HepG2 (cell line): ENCODE results near the gene SLC50A1. TPM values are rescaled to one million over a fixed set of nuclear protein-coding genes. Genes with fewer than 3 reads are reported as not detected.
A peak's percentile ranks its signal among the peaks of the same experiment; 100 is the strongest.

Source experiments
- ARNTL ChIP-seq: sonication (generic); formaldehyde crosslinking; IDR thresholded peaks from 2 replicates; pipeline ENCODE4 v1.4.0; 2020; ENCODE audit warnings: mild to moderate bottlenecking, missing genetic modification reagents
- FOXP1 ChIP-seq, 2 experiments: fragments of 450-650 bp in 1 of 2; IDR thresholded peaks; 2 replicates each; pipeline ENCODE4 v1.6.1; 2017 to 2018; ENCODE audit warnings: antibody characterized with exemption in 1 of 2
- GPN1 ChIP-seq: sonication (generic); formaldehyde crosslinking; IDR thresholded peaks from 2 replicates; pipeline ENCODE4 v1.5.1; 2020; ENCODE audit warnings: missing genetic modification reagents, borderline replicate concordance
- HHEX ChIP-seq: IDR thresholded peaks from 2 replicates; pipeline ENCODE4 v1.6.1; 2016; ENCODE audit warnings: control low read depth
- JUNB ChIP-seq: sonication (generic); formaldehyde crosslinking; IDR thresholded peaks from 2 replicates; pipeline ENCODE4 v1.8.0; 2022; ENCODE audit warnings: missing genetic modification reagents, mild to moderate bottlenecking, borderline replicate concordance
- MEIS1 ChIP-seq: sonication (generic); formaldehyde crosslinking; IDR thresholded peaks from 2 replicates; pipeline ENCODE4 v1.9.0; 2021; ENCODE audit warnings: mild to moderate bottlenecking, missing genetic modification reagents, moderate library complexity, borderline replicate concordance
- POLR2AphosphoS5 ChIP-seq: IDR thresholded peaks from 2 replicates; pipeline ENCODE4 v1.6.1; 2012; ENCODE audit warnings: low read depth, low read length
- PRPF4 ChIP-seq: fragments of 200-400 bp; formaldehyde crosslinking; IDR thresholded peaks from 2 replicates; pipeline ENCODE4 v1.6.1; 2016; ENCODE audit warnings: low read length, low read depth; ENCODE audit not compliant: poor library complexity, severe bottlenecking
- SUZ12 ChIP-seq: fragments of 150-350 bp; IDR thresholded peaks from 2 replicates; pipeline ENCODE4 v1.6.1; 2014; ENCODE audit warnings: low read depth, low read length
- TARDBP ChIP-seq: sonication (generic); formaldehyde crosslinking; IDR thresholded peaks from 2 replicates; pipeline ENCODE4 v1.8.0; 2022; ENCODE audit warnings: mild to moderate bottlenecking, missing genetic modification reagents
- TP53 ChIP-seq: sonication (generic); formaldehyde crosslinking; conservative IDR thresholded peaks from 2 replicates; pipeline ENCODE4 v1.4.0; 2020; ENCODE audit warnings: missing genetic modification reagents
- ZBTB38 ChIP-seq: sonication (generic); formaldehyde crosslinking; IDR thresholded peaks from 2 replicates; pipeline ENCODE4 v1.5.1; 2020; ENCODE audit warnings: mild to moderate bottlenecking, missing genetic modification reagents
- ZNF274 ChIP-seq: sonication (generic); formaldehyde crosslinking; IDR thresholded peaks from 2 replicates; pipeline ENCODE4 v1.5.1; 2020; ENCODE audit warnings: mild to moderate bottlenecking, missing genetic modification reagents
- ZNF432 ChIP-seq: sonication (generic); formaldehyde crosslinking; IDR thresholded peaks from 2 replicates; pipeline ENCODE4 v1.5.0; 2020; ENCODE audit warnings: missing genetic modification reagents, mild to moderate bottlenecking, borderline replicate concordance
- ZNF496 ChIP-seq: sonication (generic); formaldehyde crosslinking; IDR thresholded peaks from 2 replicates; pipeline ENCODE4 v1.8.1; 2023; ENCODE audit warnings: mild to moderate bottlenecking, moderate library complexity, missing genetic modification reagents; ENCODE audit not compliant: insufficient replicate concordance
- ZNF766 ChIP-seq: sonication (generic); formaldehyde crosslinking; IDR thresholded peaks from 2 replicates; pipeline ENCODE4 v1.5.0; 2020; ENCODE audit warnings: missing genetic modification reagents, borderline replicate concordance
- ZSCAN29 ChIP-seq: sonication (generic); formaldehyde crosslinking; conservative IDR thresholded peaks from 2 replicates; pipeline ENCODE4 v1.4.0; 2020; ENCODE audit warnings: mild to moderate bottlenecking, missing genetic modification reagents
- polyA plus RNA-seq, 8 experiments: library from polyadenylated mRNA; depleted of rRNA in 3 of 8; stranded (reverse) in 7 of 8; unstranded in 1 of 8; fragments of >200 nt; fragmentation: Illumina TruSeq in 4 of 8; extraction: Trizol in 4 of 8; gene quantifications; 2 replicates each; pipeline versions ENCODE4 v1.2.1 to v1.2.3, GENCODE V29; 2011 to 2016; ENCODE audit warnings: low read depth in 4 of 8, missing spikeins in 1 of 8, mixed read lengths in 1 of 8; ENCODE audit not compliant: insufficient read depth in 1 of 8
- total RNA-seq, 5 experiments: library from RNA; depleted of rRNA; stranded (reverse); fragments of >200 nt; fragmentation: Illumina TruSeq; extraction: Trizol; gene quantifications; 2 replicates each; pipeline ENCODE4 v1.2.3, GENCODE V29; 2016; ENCODE audit warnings: low read depth in 1 of 5
- TF ChIP-seq, protein P1 (sequence below): sonication (generic); formaldehyde crosslinking; IDR thresholded peaks from 2 replicates; pipeline ENCODE4 v1.5.0; 2020; ENCODE audit warnings: missing genetic modification reagents
- TF ChIP-seq, protein P2 (sequence below): sonication (generic); formaldehyde crosslinking; IDR thresholded peaks from 2 replicates; pipeline ENCODE4 v1.5.1; 2020; ENCODE audit warnings: missing genetic modification reagents, mild to moderate bottlenecking, borderline replicate concordance
- TF ChIP-seq, protein P3 (sequence below): IDR thresholded peaks from 2 replicates; pipeline ENCODE4 v1.6.1; 2018; ENCODE audit warnings: missing genetic modification reagents, mild to moderate bottlenecking, missing compliant biosample characterization
- TF ChIP-seq, protein P4 (sequence below): sonication (generic); formaldehyde crosslinking; IDR thresholded peaks from 2 replicates; pipeline ENCODE4 v1.4.0; 2020; ENCODE audit warnings: mild to moderate bottlenecking, missing genetic modification reagents
- TF ChIP-seq, protein P5 (sequence below): sonication (generic); formaldehyde crosslinking; IDR thresholded peaks from 2 replicates; pipeline ENCODE4 v1.5.1; 2020; ENCODE audit warnings: mild to moderate bottlenecking, missing genetic modification reagents, borderline replicate concordance

Gene SLC50A1
- total and polyA plus RNA-seq, 2 of the 13 experiments (the other 11 are each of a cell fraction or from before 2014, with no cell fraction given), result 22.5 to 46.8 TPM

DNA sequence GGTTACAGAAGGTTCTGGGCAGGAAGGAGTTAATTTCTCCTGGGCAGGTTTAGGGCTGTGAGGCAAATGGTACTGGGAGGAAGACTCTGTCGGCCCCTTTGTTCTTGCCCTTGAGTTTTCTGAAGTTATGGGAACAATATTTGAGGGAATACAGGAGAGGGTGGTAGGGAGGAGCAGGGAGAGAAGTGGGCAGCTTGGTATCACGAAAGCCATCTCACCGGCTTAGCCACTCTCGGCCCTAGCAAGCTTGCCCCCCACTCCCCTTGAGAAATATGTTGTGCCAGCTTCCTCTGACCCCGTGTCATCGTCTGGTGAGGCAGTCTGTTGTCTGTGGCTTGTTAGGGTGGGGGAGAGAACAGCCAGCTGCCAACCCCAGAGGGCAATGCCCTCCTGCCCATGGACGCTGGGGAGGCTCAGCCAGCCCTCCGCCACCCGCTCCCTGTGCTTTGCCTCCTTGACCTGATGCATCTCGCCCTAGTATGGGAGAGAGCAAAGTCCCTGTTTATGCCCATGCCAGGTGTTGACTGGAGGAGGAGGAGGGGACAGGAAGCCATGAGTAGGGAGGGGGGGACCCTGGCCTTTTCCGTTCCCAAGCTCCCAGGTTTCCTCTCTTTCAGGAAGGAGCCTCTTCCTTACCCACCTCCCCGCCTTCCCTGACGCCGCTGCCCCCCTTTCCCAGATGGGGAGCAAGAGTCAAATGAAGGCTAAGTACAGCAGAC is 6.7 kb upstream of the SLC50A1 start (continued):
- peak; percentile 70 for TF ChIP-seq POLR2AphosphoS5
- no peak for TF ChIP-seq FOXP1 (IDR thresholded peaks at IDR 0.05)
- TF ChIP-seq FOXP1 (CRISPR knock-in tag; IDR thresholded peaks at IDR 0.05), result peak; percentile 97
- 0 out of 2 replicates have a peak, but pooled peaks have one; percentile 21 for TF ChIP-seq TARDBP
- TF ChIP-seq ZNF496 (CRISPR knock-in tag), result no peak
- no peak for TF ChIP-seq JUNB
- TF ChIP-seq ZNF432 (CRISPR knock-in tag), result no peak
- no peak for TF ChIP-seq ZNF766 (CRISPR knock-in tag)
- no peak for TF ChIP-seq GPN1
- 0 out of 2 replicates have a peak, but pooled peaks have one; percentile 45 for TF ChIP-seq ZBTB38
- no peak for TF ChIP-seq TP53 (CRISPR knock-in tag)
- TF ChIP-seq ZSCAN29 (CRISPR knock-in tag), result peak; percentile 81
- TF ChIP-seq, protein P1, sequence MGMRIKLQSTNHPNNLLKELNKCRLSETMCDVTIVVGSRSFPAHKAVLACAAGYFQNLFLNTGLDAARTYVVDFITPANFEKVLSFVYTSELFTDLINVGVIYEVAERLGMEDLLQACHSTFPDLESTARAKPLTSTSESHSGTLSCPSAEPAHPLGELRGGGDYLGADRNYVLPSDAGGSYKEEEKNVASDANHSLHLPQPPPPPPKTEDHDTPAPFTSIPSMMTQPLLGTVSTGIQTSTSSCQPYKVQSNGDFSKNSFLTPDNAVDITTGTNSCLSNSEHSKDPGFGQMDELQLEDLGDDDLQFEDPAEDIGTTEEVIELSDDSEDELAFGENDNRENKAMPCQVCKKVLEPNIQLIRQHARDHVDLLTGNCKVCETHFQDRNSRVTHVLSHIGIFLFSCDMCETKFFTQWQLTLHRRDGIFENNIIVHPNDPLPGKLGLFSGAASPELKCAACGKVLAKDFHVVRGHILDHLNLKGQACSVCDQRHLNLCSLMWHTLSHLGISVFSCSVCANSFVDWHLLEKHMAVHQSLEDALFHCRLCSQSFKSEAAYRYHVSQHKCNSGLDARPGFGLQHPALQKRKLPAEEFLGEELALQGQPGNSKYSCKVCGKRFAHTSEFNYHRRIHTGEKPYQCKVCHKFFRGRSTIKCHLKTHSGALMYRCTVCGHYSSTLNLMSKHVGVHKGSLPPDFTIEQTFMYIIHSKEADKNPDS (CRISPR knock-in tag), result no peak
- no peak; the same call in 1 of the 2 replicates for TF ChIP-seq ZNF274
- TF ChIP-seq, protein P2, sequence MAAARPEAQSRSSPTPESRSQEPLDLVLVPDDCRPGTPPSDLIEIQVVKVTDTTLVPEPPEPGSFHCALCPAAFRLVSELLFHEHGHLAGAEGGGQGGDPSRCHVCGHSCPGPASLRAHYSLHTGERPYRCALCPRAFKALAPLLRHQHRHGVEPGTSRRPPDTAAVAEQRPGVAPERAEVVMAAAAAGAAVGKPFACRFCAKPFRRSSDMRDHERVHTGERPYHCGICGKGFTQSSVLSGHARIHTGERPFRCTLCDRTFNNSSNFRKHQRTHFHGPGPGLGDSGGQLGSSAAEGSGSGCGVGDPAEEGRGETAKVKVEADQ (CRISPR knock-in tag), result no peak
- no peak for TF ChIP-seq PRPF4
- TF ChIP-seq, protein P3, sequence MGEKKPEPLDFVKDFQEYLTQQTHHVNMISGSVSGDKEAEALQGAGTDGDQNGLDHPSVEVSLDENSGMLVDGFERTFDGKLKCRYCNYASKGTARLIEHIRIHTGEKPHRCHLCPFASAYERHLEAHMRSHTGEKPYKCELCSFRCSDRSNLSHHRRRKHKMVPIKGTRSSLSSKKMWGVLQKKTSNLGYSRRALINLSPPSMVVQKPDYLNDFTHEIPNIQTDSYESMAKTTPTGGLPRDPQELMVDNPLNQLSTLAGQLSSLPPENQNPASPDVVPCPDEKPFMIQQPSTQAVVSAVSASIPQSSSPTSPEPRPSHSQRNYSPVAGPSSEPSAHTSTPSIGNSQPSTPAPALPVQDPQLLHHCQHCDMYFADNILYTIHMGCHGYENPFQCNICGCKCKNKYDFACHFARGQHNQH, result peak; percentile 71; the same call in 1 of the 2 replicates
- TF ChIP-seq, protein P4, sequence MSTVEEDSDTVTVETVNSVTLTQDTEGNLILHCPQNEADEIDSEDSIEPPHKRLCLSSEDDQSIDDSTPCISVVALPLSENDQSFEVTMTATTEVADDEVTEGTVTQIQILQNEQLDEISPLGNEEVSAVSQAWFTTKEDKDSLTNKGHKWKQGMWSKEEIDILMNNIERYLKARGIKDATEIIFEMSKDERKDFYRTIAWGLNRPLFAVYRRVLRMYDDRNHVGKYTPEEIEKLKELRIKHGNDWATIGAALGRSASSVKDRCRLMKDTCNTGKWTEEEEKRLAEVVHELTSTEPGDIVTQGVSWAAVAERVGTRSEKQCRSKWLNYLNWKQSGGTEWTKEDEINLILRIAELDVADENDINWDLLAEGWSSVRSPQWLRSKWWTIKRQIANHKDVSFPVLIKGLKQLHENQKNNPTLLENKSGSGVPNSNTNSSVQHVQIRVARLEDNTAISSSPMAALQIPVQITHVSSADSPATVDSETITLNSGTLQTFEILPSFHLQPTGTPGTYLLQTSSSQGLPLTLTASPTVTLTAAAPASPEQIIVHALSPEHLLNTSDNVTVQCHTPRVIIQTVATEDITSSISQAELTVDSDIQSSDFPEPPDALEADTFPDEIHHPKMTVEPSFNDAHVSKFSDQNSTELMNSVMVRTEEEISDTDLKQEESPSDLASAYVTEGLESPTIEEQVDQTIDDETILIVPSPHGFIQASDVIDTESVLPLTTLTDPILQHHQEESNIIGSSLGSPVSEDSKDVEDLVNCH (CRISPR knock-in tag), result 0 out of 2 replicates have a peak, but pooled peaks have one; percentile 73
- TF ChIP-seq, protein P5, sequence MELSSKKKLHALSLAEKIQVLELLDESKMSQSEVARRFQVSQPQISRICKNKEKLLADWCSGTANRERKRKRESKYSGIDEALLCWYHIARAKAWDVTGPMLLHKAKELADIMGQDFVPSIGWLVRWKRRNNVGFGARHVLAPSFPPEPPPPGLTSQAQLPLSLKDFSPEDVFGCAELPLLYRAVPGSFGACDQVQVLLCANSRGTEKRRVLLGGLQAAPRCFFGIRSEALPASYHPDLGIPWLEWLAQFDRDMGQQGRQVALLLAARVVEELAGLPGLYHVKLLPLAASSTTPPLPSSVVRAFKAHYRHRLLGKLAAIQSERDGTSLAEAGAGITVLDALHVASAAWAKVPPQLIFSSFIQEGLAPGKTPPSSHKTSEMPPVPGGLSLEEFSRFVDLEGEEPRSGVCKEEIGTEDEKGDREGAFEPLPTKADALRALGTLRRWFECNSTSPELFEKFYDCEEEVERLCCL, result peak; percentile 55; the same call in 1 of the 2 replicates
- no peak for TF ChIP-seq SUZ12
- peak; percentile 89 for TF ChIP-seq ARNTL (CRISPR knock-in tag)
- no peak for TF ChIP-seq HHEX (CRISPR knock-in tag)
- TF ChIP-seq MEIS1 (CRISPR knock-in tag), result no peak; the same call in 1 of the 2 replicates
